Epidermal melanocyte (primary cell): ENCODE data around the gene BPIFB2.

Source experiments
- DNase-seq: peaks from one replicate; pipeline ENCODE4 v3.0.0; 2011; ENCODE audit warnings: low spot score; ENCODE audit not compliant: insufficient read length

Gene BPIFB2

DNA sequence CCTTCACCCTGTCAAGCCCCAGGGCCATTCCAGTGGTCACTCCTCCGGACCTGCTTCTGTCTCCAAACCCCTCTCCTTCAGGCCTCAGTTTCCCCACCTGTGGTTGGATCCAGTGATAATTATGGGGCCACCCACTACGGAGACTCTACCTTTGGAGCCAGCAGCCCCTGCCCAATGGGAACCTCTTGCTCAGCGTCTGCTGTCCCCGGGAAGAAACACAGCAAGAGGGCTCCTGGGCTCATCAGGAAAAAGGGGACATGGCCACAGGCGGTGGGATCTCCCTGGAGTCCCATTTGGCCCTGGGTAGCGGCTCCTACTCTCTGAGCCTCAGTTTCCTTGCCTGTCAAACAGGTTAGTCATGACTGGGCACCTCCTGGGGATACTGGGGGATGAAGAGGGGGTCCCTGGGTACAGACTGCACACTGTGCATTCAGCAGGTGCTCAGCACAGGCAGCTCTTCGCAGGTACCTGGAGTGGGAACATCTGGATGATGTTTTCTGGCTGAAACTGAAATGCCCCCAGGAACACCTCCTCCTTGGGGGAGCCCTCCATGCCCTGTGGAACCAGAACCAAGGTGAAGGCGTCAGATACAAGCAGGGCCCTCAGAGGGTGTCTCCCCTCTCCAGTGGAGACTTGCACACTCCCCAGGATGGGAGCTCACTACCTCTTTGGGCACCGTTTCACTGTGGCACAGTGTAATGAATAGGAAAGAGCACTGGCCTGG, 22.7 kb upstream of the BPIFB2 start:
- no peak for DNase-seq

DNA sequence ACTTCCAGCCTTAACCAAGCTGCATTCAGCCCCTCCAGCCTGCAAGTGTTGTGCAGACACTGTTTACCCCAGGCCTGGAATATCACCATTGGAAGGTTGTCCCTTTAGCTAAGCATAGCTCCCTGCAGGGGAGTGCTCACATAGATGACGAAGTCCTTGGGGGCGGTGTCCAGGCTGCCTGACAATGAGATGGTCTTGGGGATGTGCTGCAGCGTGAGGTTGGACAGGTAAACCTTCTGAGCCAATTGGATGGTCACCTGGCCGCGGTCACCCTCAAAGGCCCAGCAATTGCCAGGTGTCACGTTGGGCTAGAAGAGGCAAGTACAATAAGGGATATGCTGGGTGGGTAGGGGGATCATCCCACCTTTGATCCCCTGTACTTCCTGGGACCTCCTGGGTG, 21.9 kb upstream of the BPIFB2 start:
- DNase-seq: no peak

DNA sequence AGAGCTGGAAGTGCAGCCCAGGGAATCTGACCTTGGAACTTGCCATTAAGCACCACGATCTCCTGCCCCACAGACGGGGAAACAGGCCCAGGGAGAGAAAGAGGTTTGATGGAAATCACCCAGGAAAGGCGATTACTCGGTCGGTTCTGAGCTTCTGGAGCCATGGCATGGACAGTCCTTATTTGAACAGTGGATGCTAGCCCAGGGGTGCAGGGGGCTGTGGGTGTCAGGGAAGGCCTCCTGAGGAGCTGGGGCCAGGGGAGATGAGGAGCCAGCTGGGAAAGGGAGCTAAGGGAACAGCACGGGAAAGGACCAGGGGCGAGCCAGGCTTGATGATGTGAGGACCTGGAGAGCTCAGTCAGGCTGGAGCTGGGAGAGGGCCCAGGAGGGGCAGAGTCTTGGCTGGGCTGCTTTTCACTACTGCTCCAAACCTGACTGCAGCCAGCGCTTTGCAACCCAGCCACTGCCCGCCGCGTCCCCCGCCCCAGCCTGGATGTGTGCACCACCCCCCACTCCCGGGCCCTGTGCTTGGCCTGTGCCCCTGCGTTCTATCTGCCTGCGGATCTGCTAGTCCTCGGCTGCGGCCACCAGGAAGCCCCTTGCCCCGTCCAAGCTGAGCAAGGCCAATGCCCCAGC, 21.1 kb upstream of the BPIFB2 start:
- no peak for DNase-seq

DNA sequence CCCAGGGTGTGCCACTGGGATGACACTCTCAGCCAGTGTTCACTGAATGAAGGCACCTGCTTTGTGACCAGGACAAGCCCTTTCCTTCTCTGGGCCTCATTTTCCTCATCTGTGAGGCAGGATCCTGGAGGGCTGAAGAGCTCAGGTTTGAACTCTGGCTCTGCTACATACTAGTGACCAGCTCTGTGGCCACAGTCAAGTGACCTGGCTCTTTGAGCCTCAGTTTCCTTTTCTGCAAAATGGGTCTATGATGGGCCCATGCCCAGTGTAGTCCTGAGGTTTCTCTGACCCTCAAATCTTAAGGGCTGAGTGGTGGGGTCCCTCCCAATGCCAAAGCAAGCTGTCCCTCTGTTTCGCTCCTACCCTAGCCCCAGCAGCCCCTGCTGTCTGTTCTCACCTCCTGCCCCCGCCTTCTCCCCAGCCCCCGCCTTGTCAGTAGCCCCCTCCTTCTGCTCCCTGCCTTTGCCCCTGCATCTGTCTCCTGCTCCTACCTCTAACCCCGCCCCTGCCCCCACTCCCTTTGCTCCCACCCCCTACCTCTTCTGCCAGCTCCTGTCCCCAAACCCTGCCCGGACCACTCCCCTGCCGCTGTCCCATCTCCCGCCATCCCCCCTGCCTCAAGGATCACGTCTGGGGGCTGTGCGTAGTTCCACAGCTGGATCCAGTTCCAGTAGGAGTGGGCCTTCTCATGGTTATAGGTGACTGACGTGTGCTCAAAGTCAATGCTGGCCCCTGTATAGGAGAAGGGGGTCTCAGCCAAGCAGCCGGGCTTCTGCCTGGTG, 20.3 kb upstream of the BPIFB2 start:
- no peak for DNase-seq

DNA sequence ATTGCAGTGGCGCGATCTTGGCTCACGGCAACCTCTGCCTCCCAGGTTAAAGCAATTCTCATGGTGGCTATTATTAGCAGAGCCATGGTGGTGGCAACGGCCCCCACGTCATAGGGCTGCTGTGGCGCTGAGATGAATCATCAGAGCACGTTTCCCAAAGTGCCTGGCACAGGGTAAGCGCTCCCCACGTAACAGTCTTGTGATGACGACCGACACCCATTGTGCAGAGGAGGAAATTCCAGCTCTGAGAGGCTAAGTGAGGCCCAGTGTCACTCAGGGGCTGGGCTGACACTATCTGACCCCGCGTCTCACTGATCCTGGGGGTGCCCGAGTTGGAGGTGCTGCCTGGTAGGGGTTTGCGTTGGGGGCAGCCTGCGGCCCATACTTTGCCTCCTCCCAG, 19.5 kb upstream of the BPIFB2 start:
- no peak for DNase-seq

DNA sequence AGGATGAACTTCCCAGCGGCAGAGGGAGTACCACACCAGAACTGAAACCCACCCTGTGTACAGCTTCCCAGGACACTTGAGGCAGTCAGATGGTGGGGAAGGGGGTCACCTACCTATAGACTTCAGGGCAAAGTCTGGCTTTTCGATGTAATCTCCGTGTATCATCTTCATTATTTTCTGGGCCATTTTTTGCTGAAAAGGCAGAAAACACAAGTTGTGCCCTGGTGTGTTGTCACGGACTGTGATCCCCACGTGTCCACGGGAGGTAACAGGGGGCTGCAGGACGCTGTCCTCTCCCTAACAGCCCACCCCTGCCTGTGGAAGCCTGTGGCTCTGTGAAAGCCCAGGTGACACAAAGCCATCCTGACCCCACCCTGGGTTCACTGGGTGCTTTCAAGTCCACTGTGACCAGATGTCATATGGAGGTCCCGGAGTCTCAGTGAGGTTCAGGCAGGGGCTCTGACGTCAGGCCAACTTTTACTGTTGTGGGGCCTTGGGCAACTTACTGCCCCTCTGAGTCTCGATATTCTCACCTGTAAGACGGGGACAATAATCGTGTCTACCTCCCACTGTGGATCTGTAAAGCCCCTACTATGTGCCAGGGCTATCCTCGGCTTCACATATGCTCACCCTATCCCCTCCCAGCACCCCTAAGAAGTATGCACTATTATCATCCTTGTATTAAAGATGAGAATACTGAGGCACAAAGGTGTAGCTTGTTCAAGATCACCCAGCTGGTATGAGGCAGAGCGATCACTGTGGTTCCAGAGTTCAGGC, 17.8 kb upstream of the BPIFB2 start:
- no peak for DNase-seq

DNA sequence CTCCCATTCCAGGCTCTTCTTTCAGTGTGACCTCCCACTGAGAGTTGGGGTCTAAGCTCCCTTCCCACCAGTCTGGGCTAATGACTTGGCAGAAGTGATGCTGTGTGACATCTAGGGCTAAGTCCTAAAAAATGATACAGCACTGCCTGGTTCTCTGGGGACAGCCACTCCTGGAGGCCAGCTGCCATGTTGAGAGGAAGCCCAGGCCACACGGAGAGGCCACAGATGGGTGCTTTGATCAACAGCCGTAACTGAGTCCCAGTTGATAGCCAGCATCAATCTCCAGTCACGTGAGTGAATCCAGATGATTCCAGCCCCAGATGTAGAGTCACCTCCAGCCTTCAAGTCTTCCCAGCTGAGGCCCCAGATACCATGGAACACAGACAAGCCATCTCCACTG, 17.1 kb upstream of the BPIFB2 start:
- no peak for DNase-seq

DNA sequence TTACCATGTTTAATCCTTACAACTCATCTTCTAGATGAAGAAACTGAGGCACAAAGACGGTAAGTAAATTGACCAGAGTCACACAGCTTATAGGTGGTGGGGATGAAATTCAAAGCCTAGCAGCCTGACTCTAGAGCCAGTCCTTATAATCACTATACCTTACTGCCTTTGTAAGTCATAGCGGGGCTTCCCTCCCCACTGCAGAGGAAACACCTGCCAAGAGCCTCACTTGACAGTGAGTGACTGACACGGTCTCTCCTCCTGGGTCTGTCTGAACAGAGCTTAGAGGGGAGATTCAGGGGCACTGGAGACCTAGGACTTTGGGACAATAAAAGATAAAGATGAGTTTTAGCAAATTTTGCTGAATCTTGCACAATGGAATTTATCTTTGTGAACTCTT, 16.1 kb upstream of the BPIFB2 start:
- DNase-seq: no peak

DNA sequence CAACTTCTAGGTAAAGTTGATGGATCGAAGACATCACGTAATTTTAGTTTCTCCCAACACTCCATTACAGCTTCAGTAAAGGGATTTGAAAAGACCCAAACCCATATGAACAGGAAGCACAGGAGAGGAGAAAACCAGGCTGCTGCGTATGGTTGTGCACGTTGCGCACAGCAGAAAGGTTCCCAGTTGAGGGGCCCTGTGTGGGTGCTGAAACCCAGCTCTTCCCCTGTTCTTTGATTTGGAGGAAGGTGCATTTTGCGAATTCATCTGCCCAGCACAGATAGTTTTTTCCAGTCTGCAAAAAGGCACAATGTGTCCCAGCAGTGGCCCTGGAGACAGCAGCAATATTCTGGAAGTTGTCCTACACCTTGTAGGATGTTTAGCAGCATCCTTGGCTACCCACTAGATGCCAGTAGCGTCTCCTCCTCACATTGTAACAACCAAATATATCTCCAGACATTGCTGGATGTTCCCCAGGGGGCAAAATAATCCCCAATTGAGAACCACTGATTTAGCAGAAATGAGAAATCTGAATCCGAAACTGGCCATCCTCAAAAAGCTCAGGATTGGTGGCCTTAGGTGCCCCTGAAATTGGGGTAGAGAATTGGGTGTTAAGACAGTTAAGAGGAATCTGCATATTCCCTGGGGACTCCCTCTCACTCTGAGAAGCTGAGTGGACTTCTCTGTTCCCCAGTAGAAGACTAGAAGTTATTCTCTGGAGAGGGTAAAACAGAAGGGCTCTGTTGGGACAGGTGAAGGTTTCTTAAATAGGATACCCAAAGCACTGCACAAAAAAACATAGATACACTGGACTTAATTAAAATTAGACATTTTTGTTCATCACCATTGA, 15.5 kb upstream of the BPIFB2 start:
- no peak for DNase-seq

DNA sequence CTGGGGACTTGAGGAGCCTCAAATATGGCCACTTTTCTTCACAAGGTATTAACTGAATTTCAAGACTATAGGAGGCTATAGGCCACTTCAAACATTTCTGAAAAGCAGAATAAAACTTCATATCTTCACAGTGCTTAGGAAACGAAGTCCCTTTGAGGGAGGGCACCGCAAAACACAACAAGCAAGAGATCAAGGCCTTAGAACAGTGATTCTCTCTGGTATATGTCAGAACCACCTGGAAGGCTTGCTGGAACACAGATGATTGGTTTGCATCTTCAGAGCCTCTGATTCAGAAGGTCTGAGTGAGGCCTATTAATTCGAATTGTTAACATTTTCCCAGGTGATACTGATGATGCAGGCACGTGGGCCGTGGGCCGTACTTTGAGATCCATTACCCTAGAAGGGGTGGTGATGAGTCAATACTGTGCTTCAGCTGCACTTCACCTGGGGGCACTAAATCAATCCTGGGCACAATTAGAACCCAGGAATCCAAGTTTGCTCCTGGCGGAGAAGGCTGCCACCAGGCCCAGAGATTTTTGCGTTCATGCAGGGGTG, 13.9 kb upstream of the BPIFB2 start:
- DNase-seq: no peak

DNA sequence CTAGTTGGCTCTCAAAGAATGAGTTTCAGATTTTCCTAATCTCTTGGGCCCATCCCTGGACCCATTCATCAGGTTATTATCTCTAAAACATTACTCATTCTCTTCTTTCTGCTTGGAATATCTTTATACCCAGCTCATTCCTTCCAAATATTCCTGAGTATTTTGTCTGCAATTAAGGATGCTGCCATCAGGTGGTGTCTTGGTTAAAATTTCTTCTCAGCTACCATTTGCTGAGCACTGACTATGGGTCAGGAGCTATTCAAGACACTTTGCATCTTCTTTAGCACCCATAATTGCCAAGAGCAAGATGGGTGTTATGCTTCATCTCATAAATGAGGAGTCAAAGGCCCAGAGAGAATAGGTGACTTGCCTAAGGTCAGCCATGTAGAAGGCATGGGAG, 11.7 kb upstream of the BPIFB2 start:
- DNase-seq: no peak

DNA sequence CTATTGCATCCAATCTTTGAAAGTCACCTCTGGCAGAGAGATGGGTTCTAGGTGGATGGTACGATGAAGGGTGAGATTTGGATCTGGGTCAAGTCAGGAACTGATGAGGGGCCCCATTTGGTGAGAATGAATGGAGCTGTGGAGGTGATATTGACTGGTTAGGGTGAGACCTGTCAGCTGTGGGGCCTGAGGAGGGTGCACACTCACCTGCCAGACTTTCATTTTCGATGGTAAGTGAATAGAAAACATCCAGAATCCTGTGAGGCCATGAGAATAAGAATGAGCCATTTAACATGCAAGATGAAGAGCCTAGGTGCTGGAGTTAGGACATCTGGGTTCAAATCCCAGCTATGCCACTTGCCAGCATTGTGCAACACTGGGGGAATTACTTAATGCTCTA, 10.1 kb upstream of the BPIFB2 start:
- no peak for DNase-seq

DNA sequence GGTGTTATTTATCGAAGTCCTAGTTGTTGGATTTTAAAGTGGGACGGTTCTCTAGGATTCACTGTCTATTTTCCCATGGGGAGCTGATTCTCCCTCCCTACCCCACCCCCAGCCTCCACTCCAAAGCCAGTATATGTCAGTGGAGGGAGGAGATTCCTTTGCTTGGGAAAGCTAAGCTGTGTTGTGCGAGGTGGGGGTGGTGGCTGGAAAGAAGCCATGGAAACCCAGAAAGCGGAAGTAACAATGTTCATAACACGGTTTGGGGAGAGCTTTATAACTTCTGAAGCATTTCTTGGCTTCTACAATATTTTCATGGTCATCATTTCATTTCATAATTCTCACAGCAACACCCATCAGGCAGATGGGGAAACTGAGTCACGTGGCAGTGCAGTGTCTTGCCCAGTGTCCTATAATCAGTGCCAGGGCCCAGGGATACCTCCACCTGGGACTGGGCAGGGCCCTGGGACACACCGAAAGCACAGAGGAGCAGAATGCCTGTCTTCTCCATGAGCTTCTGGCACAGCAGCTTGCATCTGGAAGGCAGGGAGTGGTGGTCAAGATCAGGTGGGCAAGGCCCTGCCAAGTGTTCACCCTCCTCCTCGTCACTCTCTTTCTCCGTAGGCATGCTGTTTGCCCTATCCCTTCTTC, 7.8 kb upstream of the BPIFB2 start:
- DNase-seq: no peak

DNA sequence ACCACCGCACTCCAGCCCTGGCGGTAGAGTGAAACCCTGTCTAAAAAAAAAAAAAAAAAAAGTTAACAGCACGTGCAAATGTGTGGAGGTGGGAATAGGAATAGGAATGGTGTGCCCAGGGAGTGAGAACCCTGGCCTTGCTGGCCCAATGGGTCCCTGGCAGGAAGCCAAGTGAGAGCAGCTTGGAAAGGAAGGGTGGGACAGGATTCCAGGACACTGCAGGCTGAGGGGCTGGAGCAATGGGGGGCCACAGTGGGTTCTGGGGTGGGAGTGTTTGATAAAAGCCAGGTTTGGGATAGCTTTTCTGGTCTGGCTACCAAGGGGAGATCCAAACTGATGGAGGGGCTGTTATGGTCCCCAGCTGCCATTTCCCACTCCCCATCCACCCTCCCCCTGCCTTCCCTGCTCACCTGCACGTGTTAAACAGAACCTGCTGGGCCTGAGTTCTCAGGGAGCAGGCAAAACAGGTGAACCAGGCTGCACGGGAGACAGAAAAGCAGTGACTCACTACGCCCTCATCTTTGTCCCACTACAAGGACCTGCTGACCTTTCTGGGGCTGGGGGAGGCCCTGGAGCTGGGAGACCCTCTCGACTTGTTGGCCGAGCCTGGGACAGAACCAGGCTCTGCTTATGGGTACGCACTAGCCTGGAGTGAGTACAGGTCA, 6.6 kb upstream of the BPIFB2 start:
- DNase-seq: no peak

DNA sequence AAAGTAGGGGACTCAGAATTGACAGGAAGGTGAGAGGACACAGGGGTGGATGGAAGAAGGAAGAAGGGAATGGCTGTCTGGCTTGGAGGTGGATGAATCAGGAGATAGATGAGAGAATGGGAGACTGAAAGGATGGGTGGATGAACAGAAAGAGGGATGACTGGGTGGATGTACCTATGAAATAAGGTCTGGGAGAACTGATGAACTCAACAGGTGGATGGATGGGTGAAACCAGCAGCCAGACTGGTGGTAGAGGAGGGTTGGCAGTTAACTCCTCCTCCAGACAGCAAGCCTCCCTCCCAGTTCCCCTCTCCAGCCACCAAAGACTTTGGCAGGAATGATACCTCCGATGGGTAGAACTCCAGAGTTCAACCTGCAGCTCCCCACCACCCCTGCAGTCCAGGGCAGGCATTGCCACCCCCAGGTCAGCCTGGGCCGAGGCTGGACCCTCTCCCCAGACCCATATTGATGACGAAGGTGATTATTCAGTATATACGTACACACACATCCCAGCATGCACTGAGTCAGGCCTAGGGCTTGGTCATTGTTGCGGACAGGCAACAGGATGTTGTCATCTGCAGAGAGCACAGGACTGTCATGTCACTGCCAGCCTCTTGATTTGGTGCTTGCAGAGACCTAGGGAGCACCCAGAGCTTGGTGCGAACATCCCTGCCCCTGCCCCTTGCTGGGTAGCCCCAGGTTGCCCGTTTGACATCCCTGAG, 5.3 kb upstream of the BPIFB2 start:
- DNase-seq: no peak

DNA sequence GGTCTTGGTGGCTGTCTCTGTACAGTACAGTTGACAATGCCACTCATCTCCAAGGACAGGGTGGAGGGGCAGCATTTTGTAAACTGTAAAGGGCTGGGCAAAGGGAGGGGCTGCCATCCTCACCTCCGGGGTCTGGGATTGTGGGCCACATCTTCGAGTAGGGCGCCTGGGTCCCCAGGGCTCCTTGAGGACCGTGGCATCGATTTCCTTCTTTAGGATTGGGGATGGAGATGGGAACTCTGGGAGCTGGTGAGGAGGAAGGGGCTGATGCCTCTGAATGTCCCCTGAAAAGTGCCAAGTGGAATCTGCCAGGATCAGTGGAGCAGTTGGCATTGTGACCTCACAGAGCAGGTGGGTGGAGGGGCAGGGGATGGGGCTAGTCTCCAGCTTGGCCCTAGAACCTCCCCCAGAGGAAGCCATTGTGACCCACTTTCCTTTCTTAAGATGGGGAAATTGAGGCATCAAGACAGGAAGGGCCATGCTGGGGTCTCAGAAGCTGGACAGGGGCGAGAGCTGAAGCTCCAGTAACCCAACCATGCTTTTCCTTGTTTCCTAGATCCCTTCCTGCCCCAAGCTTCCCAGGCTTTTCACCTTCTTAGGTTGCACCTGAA, 3.3 kb upstream of the BPIFB2 start, which contains the start of gene SUN5:
Gene SUN5, minus strand, starts transcription at position 293 of the 611 bp plus-strand sequence. Its CDS starts 93 bp downstream, at position 200.
- no peak for DNase-seq

DNA sequence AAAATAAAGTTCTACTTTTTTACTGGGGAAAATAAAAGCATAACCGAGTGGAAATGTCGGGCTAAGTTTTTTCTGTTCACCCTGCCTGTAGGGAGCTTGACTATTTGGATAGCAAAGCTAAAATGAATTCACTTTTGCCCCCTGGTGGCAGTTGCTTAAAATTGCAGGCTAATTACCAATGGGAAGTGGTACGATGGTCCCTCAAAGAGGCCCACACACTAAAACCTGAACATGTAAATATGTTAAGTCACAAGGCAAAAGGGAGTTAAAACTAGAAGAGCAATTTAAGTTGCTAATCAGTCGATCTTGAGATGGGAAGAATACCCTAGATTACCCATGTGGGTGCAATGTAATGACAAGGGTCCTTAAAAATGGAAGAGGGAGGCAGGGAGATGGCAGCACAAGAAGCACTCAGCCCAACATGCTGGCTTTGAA, 2.4 kb upstream of the BPIFB2 start:
- no peak for DNase-seq
